Measurements from ENCODE around the gene PIGS. TPM values are rescaled to one million over a fixed set of nuclear protein-coding genes. Genes with fewer than 3 reads are reported as not detected.
"Not testable (repeated sequence)": the region's sequence is repeated elsewhere in the genome, so short reads cannot be mapped to it uniquely, and the experiment has no call there.

Gene PIGS
- total RNA-seq, 2 donors from 2014 or later: 39.6 to 44.1 TPM

DNA sequence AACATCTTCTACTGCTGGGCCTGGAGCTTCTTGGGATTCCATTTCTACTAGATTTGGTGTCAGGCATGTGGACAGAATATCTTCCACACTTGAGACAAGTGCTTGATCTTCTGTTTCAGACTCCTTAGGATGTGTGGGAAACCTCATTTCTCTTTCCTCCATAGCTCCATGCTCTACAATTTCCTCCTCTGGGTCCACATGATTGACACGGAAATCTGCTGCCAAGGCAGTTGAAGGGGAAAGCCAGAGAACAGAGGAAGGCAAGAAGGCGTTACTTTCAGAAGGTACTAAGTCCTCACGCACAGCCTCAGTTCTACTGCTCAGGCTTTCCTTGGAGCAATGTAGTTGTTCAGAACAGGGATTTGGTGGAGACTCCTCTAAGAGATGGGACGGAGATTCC lies 20.9 kb upstream of the PIGS start:
- Mint-ChIP-seq H3K9me3 (no peaks in the 10 kb centered on the region), H3K36me3 (peaks cover 20 to 26% of the 10 kb centered on the region in 2 donors), H3K27ac (no peak overlapping the region)
- ATAC-seq (no peak), DNase-seq (ENCODE audit: low spot score in 2 of 2) (no peak)

DNA sequence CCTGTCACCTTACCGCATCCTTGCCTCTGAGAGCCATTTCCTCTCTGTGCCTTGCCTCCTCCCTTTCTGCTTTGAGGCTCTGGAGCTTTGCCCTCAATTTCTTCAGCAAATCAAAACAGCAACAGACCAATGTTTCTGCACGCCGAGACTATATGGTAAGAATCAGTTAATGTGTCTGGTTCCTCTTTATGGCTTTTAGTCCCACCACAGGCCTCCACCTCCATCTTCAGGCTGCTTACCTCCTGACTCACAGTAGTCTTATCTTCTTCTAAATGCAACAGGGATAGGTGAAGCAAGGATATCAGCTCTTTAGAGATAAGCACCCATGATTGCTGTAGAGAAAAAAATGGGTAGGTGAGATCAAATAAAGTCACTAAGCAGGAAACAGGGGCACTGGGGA lies 14.5 kb upstream of the PIGS start:
- no peak for ATAC-seq
- H3K9me3 Mint-ChIP-seq: no peaks in the 10 kb centered on the region
- no peak overlapping the region for H3K27ac Mint-ChIP-seq
- peaks cover 17 to 18% of the 10 kb centered on the region in 2 donors for H3K36me3 Mint-ChIP-seq
- no peak for DNase-seq (ENCODE audit: low spot score in 2 of 2)

DNA sequence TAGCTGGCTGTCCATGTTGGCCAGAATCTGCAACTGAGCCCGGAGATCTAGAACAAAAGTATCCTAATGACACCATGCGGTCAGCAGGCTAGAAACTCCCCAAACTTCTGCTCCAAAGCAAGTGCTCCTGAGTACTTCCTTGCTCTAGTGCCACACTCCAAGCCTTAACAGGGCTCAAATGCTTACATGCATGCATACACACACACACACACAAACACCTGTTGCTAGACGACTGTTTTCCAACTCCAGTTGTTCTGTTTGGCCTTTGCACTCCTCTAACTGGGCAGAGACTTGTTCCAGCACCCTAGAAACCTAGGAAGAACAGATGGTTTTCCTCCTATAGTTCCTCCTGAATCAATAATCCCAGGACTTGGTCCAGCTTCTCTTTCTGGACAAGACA lies 13.1 kb upstream of the PIGS start:
- no peak for DNase-seq (ENCODE audit: low spot score in 2 of 2)
- Mint-ChIP-seq H3K27ac (no peak overlapping the region), H3K9me3 (no peaks in the 10 kb centered on the region), H3K36me3 (peaks cover 23 to 25% of the 10 kb centered on the region in 2 donors)
- no peak for ATAC-seq

DNA sequence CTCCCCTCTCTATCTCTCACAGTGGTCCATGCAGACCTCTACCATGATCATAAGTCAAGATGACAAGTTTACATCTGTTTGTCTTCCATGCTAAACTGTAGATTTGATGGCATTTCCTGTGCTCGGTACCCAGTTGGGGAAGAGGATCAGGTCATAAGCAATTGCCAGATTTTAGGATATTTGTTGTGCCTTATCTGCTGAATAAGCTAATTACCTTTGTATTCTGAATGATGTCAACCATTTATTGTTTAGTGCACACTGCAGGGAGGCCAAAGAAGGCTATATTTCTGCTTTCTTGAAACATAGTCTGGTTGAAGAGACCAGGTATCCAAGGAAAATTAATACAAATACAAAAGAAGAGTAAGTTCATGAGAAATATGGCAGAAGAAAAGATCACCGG lies 11.2 kb upstream of the PIGS start:
- no peaks in the 10 kb centered on the region for H3K9me3 Mint-ChIP-seq
- no peak overlapping the region for H3K27ac Mint-ChIP-seq
- DNase-seq (ENCODE audit: low spot score in 2 of 2) (no peak), ATAC-seq (no peak)
- H3K36me3 Mint-ChIP-seq: peaks cover 25 to 29% of the 10 kb centered on the region in 2 donors

DNA sequence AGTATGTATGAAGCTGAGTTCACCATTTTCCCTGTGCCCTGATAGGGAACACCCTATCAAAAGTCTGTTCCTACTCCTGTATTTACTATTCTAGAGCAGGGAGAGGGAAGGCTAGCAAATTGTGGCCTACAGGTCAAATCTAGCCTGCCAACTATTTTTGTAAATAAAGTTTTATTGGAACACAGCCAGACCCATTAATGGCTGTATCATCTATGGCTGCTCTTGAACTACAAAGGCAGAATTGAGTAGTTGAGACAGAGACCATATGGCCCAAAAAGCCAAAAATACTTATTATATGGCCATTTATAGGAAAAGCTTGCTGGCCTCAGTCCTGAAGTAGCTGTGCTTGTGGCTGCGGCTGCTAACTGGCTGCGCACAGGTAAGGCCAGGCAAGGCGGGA lies 9.6 kb upstream of the PIGS start:
- Mint-ChIP-seq H3K9me3 (no peaks in the 10 kb centered on the region), H3K27ac (peak overlapping the region in 1 of 2 donors; percentile 13), H3K36me3 (peaks cover 26 to 38% of the 10 kb centered on the region in 2 donors)
- ATAC-seq (no peak), DNase-seq (ENCODE audit: low spot score in 2 of 2) (no peak)

DNA sequence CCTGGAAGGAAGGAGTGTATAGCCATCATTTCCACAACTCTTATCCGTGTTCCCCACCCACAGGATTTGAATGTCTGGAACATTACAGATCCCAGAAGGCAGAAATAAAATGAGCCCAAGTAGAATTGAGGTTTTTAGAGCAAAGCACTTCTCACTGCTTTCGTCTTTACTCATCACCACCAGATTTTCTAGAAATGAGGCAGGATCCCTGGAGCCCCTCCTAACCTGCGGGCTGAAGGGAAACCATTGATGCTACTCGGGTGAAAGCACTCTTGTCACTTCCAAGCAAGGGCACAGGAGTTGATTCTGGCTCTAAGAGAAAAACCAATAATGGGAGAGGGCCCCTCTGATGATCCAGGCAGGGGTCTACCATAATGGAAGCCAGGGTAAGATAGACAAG lies 8.2 kb upstream of the PIGS start:
- Mint-ChIP-seq H3K9me3 (no peaks in the 10 kb centered on the region), H3K27ac (peak overlapping the region; percentile 13 to 92), H3K36me3 (peaks cover 18 to 32% of the 10 kb centered on the region in 2 donors)
- ATAC-seq (peak in 1 of 2 donors; percentile 61), DNase-seq (ENCODE audit: low spot score in 2 of 2) (peak in 1 of 2 donors; percentile 47)

DNA sequence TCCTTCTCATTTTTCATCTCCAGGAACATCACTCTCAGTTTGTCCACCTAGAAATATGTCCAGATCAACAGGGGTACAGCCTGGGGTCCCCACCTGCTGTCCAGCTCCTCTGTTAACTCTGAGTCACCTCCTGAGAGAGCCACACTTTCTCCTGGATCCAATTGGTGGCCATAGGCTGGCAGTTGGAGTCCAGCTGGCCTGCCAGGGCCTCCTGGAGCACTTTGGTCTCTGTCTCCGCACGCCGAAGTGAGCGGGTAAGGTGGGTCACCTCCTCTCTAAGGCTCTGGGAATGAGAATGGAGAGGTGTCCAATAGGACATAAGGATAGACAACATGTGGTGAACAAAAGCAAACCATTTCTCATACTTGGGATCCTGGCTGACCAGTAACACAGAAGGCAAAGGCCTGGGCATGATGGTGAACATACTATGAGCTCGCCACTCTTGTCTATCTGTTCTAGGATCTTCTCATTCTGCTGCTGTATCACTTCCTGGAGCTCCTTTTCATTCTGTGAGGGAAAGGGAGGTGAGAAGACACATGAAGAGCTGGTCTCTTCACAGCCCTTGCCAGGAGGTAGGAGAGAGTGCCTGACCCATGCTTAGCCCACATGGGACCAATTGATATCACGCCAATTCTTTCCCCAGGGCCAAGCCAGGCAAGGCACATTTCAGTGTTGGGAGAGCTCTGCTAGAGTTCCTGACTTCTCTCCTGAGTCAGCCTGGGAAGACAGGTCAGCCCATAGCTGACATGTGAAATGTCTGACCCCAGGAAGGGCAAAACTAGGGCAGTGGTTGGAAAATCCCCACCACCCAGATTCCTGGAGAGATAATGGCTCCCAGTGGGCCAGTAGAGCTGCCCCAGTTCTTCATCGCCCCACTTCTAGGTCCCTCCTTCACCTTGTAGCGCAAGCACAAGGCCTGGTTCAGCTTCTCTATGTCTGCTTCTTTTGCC lies 7.2 kb upstream of the PIGS start:
- DNase-seq (ENCODE audit: low spot score in 2 of 2) (no peak), ATAC-seq (no peak)
- no peaks in the 10 kb centered on the region for H3K9me3 Mint-ChIP-seq
- peak overlapping the region; percentile 13 to 92 for H3K27ac Mint-ChIP-seq
- peaks cover 18 to 32% of the 10 kb centered on the region in 2 donors for H3K36me3 Mint-ChIP-seq

DNA sequence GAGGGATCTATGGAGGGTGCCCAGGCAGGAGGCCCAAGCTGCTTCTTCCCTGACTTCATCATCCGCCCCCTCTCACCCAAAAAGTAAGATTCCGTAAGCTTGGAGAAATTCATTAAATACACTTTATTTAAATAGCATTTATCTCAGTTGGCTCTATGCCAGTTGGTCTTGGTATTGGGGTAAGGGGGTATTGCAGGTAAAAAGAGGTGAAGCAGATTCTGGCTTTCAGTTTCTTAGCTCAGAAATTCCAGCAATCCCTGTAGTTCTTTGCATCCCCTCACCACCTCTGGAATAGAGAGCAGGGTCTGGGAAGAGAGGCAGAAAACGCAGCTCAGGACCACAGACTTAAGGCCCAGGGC lies 6.1 kb upstream of the PIGS start:
- Mint-ChIP-seq H3K36me3 (peaks cover 18 to 39% of the 10 kb centered on the region in 2 donors), H3K27ac (peak overlapping the region in 1 of 2 donors; percentile 60), H3K9me3 (no peaks in the 10 kb centered on the region)
- ATAC-seq (no peak), DNase-seq (ENCODE audit: low spot score in 2 of 2) (no peak)

DNA sequence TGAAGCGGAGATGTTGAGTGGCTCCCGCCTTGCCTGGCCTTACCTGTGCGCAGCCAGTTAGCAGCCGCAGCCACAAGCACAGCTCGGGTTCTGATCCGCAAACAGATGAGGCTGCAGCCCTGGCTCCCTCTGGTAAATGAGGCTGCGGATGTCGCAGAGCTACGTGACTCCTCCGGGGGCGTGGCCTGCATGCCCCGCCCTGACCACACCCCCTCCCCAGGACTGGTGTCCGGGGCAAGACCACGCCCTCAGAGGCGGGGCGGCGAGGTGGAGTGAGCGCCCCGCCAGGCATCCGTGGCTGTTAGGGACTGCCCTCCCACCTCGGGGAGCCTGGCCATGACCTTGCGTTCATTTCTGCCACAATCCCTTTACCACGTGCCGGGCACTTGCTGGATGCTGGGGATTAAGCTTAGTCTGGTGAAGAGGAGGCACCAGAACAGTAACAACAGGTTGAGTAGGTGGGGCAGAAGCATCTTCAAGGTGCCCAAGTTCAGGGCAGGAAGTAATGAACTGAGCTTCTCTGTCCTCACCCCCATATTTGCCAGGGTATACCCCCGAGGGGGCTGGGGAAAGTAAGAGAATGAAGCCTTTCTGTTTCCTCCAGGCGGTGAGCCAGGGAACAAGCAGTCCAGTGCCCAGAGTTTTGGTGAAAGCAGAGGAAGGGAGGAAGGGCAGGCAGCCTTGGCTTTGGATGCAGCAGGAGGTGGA lies 5.6 kb upstream of the PIGS start, which contains the start of gene ALDOC:
ALDOC (minus strand) TSS at position 138 of the 708 bp plus-strand sequence. CDS start 1,363 bp downstream, outside the sequence.
- Mint-ChIP-seq H3K27ac (peak within 1 kb of the TSS; percentile 60 to 94), H3K36me3 (peaks cover 18 to 39% of the 10 kb centered on the region in 2 donors), H3K9me3 (no peaks in the 10 kb centered on the region)
- DNase-seq (ENCODE audit: low spot score in 2 of 2) (peak; percentile 96 to 99), ATAC-seq (peak; percentile 91 to 93)

DNA sequence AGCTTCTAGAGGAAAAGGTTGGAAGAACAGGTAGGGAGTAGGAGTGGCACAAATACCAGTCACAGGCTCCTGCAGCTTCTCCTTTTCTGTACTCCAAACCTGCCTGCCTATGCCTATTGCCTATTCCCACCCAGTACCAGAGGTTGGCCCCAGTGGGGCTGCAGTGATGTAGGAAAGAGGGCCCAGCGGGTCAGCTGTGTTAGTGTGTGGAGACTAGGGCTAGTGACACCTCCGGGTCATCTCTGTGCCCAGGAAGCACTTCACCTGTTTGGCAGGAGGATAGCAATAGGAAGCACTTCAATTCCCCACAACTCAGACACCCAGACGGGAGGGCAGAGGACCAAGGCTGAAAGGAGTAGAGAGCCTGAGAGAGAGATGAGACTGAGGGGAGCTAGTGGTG lies 4.7 kb upstream of the PIGS start:
- H3K9me3 Mint-ChIP-seq; ATAC-seq; DNase-seq (ENCODE audit: low spot score in 2 of 2): not testable (repeated sequence)
- Mint-ChIP-seq H3K36me3 (peaks cover 22 to 38% of the 10 kb centered on the region in 2 donors), H3K27ac (peak overlapping the region; percentile 60 to 94)

DNA sequence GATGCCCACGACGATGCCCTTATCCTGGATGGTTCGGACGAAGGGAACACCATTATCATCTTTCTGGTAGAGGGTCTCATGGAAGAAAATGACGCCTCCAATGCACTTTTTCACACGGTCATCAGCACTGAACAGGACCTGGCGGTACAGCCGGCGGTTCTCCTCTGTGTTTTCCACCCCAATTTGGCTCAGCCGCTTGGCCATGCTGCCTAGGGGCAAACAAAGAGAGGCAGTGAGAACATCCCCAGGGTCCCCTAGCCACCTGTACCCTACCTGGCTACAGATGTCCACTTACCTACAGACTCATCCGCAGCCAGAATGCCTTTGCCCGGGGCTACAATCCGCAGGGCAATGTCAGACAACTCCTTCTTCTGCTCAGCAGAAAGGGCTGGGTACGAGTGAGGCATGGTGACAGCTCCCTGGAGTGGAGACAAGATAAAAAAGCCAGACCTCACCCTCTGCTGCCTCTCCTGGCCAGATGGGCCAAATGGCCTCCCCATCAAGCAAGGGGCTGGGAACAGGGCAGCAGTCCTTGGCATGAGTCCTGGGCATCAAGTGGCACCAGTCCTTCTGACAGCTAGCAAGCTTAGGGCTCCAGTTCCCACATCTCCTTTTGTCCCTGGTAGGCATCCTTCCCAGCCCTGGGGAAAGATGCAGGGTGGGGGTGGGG lies 3.9 kb upstream of the PIGS start:
- ATAC-seq (no peak), DNase-seq (ENCODE audit: low spot score in 2 of 2) (no peak)
- peaks cover 21 to 39% of the 10 kb centered on the region in 2 donors for H3K36me3 Mint-ChIP-seq
- H3K27ac Mint-ChIP-seq: no peak overlapping the region
- H3K9me3 Mint-ChIP-seq: no peaks in the 10 kb centered on the region

DNA sequence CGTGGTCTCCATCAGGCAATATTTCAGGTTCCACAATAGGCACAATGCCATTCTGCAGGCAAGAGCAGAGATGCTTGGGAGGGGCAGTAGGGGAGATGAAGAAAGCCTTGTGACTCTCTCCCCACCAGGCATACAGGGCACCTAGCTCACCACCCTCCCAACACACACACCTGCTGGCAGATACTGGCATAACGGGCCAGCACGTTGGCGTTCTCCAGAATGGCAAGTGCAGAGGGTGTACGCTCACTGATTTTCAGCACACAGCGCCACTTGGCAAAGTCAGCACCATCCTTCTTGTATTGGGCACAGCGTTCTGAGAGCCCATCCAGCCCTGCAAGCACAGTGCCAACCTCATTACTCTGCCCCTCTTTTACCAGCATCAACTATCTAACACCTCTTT lies 3.2 kb upstream of the PIGS start:
- no peaks in the 10 kb centered on the region for H3K9me3 Mint-ChIP-seq
- H3K27ac Mint-ChIP-seq: no peak overlapping the region
- peaks cover 19 to 46% of the 10 kb centered on the region in 2 donors for H3K36me3 Mint-ChIP-seq
- DNase-seq (ENCODE audit: low spot score in 2 of 2): no peak
- no peak for ATAC-seq

DNA sequence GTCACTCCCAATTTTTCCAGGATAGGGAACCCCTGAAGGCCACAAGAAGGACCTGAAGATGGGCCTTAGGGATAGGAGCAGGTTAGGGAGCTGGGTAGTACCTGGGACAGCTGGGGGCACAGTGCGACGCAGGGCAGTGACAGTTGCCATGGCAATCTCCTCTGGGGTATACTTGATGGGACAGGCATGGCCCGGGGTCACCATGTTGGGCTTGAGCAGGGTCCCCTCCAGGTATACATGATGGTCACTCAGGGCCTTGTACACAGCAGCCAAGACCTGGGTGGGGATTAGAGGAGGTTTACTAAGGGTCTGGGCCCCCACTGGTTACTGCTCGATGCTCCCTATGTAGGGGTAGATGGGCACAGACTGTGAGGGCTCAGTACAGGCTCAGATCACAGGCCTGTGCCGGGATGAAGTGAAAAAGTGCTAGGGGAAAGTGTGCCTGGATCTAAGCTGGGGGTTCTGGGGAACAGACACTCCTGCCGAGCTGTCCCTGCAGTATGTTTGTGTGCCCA lies 2.7 kb upstream of the PIGS start:
- Mint-ChIP-seq H3K36me3 (peaks cover 14 to 43% of the 10 kb centered on the region in 2 donors), H3K9me3 (no peaks in the 10 kb centered on the region), H3K27ac (no peak overlapping the region)
- ATAC-seq (no peak), DNase-seq (ENCODE audit: low spot score in 2 of 2) (no peak)

DNA sequence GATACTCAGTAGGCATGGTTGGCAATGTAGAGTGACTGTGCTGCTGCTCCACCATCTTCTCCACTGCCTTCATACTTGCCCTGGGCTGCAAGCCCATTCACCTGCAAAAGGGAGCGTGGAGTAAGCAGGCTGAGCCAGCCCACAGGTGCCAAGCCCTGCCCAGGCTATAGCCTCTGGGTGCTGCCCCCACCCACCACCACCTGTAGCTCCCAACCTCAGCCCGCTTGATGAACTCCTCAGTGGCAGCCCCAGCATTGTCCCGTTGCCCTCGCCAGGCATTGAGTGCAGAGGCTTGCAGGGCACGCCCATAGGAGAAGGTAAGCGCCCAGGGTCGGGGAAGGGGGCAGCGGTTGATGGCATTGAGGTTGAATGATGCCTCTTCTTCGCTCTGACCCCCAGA lies 2.2 kb upstream of the PIGS start:
- Mint-ChIP-seq H3K27ac (no peak overlapping the region), H3K9me3 (no peaks in the 10 kb centered on the region), H3K36me3 (peaks cover 9 to 38% of the 10 kb centered on the region in 2 donors)
- no peak for DNase-seq (ENCODE audit: low spot score in 2 of 2)
- ATAC-seq: no peak

DNA sequence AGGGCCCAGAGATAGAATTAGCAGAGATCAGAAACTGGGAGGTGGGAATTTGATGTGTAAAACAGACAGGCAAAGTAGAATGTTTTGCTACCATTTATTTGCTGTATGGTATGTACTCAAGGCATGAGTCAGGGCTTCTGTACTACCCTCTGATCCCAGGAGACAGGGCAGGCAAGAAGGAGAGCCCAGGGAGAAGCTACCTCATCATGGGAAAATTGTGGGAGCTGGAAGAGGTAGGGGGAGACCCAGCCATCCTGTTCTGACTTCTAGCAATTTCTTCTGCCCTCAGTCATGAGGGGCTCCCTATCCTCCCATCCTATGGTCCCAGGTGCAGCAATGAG lies 1.7 kb upstream of the PIGS start:
- Mint-ChIP-seq H3K27ac (no peak overlapping the region), H3K36me3 (peaks cover 9 to 37% of the 10 kb centered on the region in 2 donors), H3K9me3 (no peaks in the 10 kb centered on the region)
- ATAC-seq (no peak), DNase-seq (ENCODE audit: low spot score in 2 of 2) (no peak)

DNA sequence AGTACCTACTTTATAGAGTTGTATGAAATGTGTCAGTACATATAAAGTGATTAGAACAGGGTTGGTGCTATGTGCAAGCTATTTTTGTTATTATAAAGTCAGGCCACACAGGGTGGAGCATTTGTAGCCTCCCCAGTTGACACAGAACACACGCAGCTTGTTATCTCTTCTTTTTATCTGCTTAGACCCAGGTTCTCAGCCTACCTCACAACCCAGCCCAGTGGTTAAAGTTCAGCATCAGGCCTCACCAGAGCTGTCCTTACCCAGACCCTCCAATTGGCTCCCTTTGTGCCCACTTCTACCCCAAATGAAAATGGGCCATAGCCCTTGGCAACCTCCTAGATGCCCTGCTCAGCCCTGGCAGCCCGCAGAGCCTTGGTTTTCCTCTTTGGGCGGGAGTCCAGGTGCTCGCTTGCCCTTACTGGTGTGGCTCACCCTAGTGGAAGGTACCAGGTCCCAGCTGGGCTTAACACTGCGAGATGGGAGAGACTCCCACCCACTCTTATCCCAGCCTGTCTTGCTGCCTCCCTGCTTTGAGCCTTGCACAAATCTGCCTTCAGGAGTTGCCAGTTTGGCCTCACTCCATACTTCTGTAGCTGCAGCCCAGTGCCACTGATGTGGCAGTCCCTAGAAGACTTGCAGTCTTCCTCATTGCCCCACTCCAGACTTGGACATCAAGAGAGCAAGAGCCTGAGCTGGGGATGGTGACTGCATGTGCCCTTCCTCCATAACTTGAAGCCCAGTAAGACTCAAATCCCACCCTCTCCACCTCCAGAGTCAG lies 1.1 kb upstream of the PIGS start:
- Mint-ChIP-seq H3K27ac (peak overlapping the region; percentile 70 to 93), H3K9me3 (no peaks in the 10 kb centered on the region), H3K36me3 (peaks cover 9 to 37% of the 10 kb centered on the region in 2 donors)
- DNase-seq (ENCODE audit: low spot score in 2 of 2): no peak
- no peak for ATAC-seq

All from activated naive CD4-positive, alpha-beta T cell treated with anti-CD3 and anti-CD28 coated beads, Interleukin-2, amount 50 U/mL, for 72 hours (primary cell).